Mammary epithelial cell (primary cell): Measurements from ENCODE around the gene SMNDC1.

ENCODE experiments used
- EZH2 ChIP-seq: IDR thresholded peaks from 2 replicates; pipeline ENCODE4 v1.6.1; 2012; ENCODE audit warnings: low read length, inconsistent platforms, borderline replicate concordance
- TF ChIP-seq, protein P1 (sequence below), 2 donors: IDR thresholded peaks in 1 of 2; conservative IDR thresholded peaks in 1 of 2; 2 replicates each; pipeline ENCODE4 v1.5.1; 2011 to 2012; ENCODE audit warnings: inconsistent platforms in 2 of 2, low read length in 2 of 2, mild to moderate bottlenecking in 2 of 2, control low read depth in 1 of 2, low read depth in 1 of 2; ENCODE audit not compliant: insufficient read depth in 1 of 2; ENCODE audit errors: extremely low read depth in 1 of 2

- TF ChIP-seq, protein P1, sequence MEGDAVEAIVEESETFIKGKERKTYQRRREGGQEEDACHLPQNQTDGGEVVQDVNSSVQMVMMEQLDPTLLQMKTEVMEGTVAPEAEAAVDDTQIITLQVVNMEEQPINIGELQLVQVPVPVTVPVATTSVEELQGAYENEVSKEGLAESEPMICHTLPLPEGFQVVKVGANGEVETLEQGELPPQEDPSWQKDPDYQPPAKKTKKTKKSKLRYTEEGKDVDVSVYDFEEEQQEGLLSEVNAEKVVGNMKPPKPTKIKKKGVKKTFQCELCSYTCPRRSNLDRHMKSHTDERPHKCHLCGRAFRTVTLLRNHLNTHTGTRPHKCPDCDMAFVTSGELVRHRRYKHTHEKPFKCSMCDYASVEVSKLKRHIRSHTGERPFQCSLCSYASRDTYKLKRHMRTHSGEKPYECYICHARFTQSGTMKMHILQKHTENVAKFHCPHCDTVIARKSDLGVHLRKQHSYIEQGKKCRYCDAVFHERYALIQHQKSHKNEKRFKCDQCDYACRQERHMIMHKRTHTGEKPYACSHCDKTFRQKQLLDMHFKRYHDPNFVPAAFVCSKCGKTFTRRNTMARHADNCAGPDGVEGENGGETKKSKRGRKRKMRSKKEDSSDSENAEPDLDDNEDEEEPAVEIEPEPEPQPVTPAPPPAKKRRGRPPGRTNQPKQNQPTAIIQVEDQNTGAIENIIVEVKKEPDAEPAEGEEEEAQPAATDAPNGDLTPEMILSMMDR (conservative IDR thresholded peaks at IDR 0.05 in 1 of 2, IDR thresholded peaks at IDR 0.05 in 1 of 2; ENCODE audit: extremely low read depth in 1 of 2, insufficient read depth in 1 of 2, low read depth in 1 of 2, low read length in 2 of 2): no peak
- TF ChIP-seq EZH2: no peak
Observed at GRCh38 chr10:110242511-110242910, 62.2 kb downstream of the SMNDC1 start.
